HG03103 (cell line): Measurements from ENCODE around the gene SAMD10.
"Not testable (repeated sequence)": the region's sequence is repeated elsewhere in the genome, so short reads cannot be mapped to it uniquely, and the experiment has no call there.

Source experiments
- ATAC-seq: cut with Tn5 transposase; IDR thresholded peaks from one replicate; pipeline ENCODE4 v1.9.1; 2021; ENCODE audit warnings: low read depth; ENCODE audit not compliant: unreplicated experiment

The SAMD10 gene

GRCh38 chr20:63969838-63970713 is 9.4 kb downstream of the SAMD10 start, which contains the start of gene ZNF512B:
Gene ZNF512B, minus strand, starts transcription at chr20:63969930. Its CDS starts 1,980 bp downstream, at chr20:63967950.
- no peak for ATAC-seq

DNA sequence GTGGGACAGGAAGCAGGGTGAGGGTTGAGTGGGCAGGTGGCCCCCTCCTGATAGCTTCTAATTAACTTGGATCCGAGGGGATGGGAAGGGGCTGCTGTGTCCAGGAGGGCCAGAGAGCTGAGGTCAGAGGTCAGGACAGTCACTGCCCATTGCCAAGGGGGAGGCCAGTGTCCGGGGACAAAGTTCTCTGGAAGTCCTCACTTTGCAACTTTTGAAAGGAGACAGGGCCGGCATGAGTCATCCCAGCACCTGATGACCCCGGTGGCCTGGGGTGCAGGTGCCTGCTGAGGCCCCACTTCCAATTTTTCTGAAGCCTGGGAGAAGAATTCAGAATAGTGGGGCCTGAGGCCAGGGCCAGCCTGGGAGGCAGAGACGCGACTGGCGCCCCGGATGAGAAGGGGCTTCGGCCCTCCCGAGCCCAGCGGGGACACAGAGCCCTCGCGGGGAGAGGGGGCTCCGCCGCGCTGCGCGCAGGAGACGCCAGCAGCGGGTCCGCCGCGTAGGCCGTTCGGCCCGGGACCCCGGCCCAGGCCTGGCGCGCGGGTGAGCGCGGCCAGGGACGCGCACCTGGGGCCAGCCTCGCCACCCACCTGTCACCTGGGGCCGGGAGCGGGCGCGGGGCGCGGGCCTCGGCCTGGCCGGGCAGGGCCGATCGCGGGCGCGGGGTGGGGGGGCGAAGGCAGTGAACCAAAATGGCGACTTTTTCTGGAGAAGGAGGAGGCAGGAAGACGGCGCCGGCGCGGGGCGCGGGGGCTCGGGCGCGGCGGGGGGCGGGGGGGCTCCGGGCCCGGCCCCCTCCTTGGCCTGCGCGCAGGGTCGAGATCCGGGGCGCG is 10.3 kb downstream of the SAMD10 start:
- no peak for ATAC-seq

DNA sequence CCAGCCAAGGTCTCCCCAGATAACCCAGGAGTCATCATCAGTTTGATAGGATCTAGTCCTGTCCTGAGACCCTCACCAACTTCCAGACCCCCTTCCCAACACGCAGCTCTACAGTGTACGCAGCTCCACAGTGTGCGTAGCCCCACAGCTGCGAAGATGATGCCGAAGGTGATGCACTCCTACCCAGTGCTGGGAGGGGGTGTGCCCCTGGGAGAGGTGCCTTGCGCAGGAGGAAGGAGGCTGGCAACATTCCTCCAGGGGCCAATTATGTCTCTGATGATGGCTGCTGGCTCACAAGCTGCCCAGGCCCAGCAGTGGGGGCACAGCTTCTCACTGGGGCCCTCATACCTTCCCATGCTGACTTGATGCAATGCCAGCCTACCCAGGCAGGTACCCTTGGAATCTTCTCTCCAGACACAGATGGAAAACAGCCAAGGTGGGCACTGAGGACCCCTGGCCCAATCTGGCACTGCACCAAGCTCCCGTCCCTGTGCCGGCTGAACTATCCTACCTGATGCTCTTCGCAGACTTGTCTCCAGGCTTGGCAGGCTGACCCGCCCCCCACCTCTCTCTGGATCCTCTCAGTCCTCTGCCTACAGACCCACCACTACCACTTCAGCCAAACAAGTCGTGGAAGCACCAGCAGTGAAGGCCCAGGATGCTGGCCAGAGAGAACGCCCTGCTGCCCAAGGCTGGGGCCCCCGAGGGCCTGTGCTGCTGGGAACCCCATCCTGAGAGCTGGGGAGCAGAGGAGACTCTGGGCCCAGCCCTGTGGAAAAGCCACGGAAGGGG is 11.1 kb downstream of the SAMD10 start:
- no peak for ATAC-seq

DNA sequence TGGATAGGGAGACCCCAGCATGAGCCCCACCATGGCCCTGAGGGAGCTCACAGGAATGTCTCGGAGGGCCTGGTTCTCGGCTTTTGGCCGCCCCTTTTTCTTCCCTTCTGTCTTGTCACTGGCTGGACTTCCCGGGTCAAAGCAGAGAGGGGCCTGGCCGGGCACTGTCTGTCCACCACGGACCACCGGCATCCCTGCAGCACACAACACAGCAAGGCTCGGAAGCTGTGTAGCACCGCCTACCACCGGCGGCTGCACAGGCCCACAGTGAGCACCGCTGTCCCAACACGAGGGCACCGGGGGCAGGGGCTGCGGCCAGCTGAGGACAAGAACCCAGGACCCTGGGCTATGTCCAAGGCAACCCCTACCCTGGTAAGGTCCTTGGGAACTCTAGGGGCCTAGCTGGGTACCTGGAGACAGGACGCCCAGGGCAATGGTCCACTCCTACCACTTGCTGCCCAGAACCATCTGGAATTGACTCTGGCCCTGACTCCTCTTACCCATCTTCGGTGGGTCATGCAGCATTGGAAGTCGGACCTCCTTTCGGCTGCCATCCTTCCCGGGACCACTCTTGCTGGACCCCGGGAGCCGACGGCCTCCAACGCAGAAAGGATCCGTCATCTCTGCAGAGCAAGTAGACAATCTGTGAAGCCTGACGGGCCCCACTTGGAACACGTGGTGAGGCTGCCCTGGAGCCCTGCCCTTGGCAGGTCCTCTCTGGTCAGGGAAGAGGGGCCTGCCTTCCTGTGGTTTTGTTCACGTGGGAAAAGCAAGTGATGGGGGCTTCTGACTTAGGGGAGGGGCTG is 11.9 kb downstream of the SAMD10 start:
- ATAC-seq, result no peak

GRCh38 chr20:63966944-63967322 is 12.5 kb downstream of the SAMD10 start:
- ATAC-seq, result no peak

DNA sequence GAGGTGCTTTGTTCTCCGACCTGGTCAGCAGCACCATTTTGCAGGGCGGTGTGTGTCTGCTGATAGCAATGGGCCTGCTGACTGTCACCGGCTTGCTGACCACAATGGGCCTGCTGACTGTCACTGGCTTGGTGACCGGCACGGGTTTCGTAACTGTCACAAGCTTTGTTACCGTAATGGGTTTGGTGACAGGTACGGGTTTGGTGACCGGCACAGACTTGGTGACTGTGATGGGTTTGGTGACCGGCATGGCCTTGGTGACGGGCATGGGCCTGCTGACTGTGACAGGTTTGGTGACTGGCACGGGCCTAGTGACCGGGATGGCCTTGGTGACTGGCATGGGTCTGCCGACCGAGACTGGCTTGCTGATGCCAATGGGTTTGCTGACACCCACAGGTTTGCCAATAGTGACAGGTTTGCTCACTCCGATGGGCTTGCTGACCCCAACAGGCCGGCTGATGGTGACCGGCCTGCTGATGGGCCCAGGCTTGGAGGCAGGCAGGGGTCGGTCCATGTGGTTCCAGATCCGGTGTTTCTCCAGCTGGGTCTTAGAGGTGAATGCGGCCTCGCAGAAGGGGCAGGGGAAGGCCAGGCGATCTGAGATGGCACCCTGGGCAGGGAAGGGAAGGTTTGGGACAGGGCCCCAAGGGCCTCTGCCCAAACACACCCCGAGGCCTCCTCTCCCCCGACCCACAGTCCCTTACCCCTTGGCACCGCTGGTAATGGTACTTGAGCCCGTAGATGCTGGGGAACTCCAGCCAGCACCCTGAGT is 13.1 kb downstream of the SAMD10 start:
- ATAC-seq, result no peak

DNA sequence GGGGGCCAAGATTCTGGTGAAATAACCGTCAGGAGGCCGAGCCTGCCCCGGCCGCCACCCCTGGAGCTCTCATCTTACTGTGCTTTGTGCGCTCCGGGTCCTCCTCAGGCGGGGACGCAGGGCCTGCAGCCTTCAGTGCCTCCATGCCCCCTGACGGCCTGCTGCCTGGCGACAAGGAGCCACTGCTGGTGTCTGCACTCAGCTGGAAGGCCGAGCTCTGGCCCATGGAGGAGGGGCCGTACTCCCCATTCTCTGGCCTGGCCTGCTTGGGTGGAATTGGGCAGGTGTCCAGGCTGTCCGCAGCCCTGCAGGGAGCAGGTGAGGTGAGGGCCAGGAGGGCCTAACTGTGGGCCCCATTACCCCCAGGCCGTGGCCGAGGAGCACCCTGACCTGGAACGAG is 15.0 kb downstream of the SAMD10 start:
- no peak for ATAC-seq

GRCh38 chr20:63963784-63964301 is 15.6 kb downstream of the SAMD10 start:
- ATAC-seq, result no peak

DNA sequence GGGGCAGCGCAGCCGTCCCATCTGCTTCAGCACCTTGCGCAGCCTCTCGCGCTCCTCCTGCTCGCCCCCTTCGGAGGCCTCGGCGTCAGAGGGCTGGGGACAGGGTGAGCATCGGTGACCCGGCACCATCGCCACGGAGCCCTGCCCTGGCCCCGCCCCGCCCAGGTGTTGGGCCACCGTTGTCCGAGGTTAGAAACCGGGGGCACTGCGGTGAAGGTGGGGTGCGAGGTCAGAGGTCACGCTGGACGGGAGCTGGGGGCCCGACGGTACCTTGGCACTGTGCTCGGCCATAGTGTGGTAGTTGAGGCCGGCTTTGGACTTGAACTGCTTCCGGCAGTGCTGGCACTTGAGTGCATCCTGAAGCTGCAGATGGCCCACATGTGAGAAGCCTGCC is 16.1 kb downstream of the SAMD10 start:
- no peak for ATAC-seq

- no peak for ATAC-seq
These were observed 16.8 kb downstream of the SAMD10 start for GRCh38 chr20:63962426-63963347.

DNA sequence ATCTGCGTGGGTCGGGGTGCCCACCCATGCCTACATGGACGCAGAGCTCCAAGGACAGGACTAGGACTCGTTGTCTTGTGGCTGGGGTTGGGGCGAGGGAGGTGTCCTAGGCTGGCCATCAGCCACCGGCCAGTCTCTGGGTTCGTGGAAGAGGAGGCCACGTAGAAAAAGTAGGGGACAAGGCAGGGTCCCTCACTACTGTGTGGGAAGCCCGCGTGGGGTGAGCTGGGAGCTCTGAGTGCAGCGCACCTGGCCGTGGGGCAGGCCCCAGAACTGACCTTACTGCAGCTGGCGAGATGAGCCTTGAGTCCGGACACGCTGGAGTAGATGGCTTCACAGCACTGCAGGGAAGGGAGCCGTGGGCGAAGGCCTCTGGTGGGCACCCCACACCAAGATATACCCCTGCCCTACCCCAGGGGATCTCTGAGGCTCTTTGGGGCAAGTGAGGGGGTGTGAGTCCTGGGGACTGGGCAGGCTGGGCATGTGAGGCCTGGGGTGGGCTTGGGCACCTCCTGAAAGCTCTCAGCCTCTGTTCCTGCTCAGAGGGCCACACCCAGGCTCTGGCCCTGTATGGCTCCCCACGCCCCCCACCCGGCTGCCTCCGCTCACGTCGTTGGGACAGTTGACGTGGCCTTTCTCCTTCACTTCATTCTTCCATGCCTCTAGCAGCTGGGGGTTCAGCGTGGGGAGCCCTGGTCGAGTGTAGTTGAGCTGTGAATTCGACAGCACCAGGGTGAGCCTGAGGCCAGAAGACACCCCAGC is 17.6 kb downstream of the SAMD10 start:
- no peak for ATAC-seq

DNA sequence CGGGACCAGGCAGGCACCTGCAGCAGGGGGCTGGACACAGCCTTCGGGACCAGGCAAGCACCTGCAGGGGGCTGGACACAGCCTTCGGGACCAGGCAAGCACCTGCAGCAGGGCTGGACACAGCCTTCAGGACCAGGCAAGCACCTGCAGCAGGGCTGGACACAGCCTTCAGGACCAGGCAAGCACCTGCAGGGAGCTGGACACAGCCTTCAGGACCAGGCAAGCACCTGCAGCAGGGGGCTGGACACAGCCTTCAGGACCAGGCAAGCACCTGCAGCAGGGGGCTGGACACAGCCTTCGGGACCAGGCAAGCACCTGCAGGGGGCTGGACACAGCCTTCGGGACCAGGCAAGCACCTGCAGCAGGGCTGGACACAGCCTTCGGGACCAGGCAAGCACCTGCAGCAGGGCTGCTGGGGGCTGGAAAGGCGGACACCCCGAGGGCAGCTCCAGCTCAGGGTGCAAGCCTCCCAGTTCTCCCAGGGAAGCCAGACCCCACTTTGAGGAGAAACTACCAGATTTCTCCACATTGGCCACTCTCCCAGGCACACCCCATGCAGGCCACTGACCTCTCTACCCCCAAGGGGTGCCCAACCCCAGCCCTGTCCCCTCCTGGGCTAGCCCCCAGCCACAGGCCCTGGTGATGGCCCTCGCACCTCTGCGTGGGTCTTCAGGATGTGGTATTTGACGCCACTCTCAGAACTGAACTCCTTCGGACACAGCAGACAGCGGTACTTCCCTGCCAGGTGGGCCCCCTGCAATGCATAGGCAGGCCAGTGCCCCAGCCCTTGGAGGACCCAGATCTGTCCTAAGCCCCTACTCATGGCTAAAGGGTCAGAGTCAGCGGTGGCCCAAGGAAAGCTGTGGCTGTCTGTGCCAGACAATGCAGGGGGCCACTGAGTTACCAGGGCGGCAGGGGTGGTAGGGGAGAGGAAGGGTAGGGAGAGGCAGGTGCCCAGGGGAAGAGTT is 18.5 kb downstream of the SAMD10 start:
- not testable (repeated sequence) for ATAC-seq

- no peak for ATAC-seq
These were observed 19.8 kb downstream of the SAMD10 start for GRCh38 chr20:63959699-63960075.

DNA sequence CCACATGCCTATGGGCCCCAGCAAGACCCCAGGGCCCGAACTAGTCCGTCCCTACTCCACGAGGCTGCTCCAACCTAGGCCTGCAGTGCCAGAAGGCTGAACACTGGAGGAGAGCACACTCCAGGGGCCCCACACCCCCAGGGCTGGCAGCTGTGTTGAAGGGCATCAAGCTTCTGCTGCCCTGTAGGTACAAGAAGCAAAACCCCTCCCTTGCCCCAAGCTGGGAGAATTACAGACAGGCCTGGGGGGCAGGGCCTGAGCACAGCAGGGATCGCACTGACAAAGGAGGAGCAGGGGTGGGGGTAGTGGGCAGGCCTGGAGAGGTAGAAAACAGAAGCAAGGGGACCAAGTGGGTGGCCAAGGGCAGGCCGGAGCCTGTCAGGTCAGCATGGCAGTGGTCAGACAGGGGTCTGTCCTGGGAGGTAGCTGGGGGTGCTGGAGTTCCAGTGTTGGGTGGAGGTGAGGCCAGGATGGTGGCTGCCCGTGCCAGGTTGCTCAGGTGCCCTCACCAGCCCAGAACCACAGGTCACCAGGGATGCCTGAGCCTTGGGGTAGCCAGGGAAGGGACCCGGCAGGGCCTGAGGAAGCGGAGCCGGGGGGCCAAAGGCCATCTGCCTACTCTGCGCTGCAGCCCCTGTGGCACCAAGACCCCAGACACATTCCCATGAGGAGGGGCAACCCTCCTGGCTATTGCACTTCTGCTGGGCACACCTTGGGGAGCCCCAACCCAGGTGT is 20.3 kb downstream of the SAMD10 start:
- no peak for ATAC-seq

- no peak for ATAC-seq
These were observed 21.0 kb downstream of the SAMD10 start for GRCh38 chr20:63958471-63958870.
